SK-N-SH (cell line): ENCODE data around the gene SPI1.

Experiments used
- CHD2 ChIP-seq: fragments of 150-350 bp; IDR thresholded peaks from 2 replicates; pipeline ENCODE4 v1.6.1; 2018; ENCODE audit warnings: low read length; ENCODE audit not compliant: partially characterized antibody
- CTCF ChIP-seq: fragments of 200-600 bp; sonication (generic); IDR thresholded peaks from 2 replicates; pipeline ENCODE4 v1.6.1; 2017; ENCODE audit warnings: antibody characterized with exemption, mild to moderate bottlenecking, moderate library complexity
- EP300 ChIP-seq, 2 experiments: IDR thresholded peaks; 2 replicates each; pipeline versions ENCODE4 v1.4.0 to v1.6.1; 2012; ENCODE audit warnings: borderline replicate concordance in 1 of 2, low read depth in 1 of 2, low read length in 1 of 2
- EZH2phosphoT487 ChIP-seq: fragments of 200-600 bp; sonication (generic); IDR thresholded peaks from 2 replicates; pipeline ENCODE4 v1.6.1; 2017; ENCODE audit warnings: low read depth, mixed run types, mild to moderate bottlenecking, antibody characterized with exemption, moderate library complexity, borderline replicate concordance
- FOXJ3 ChIP-seq: sonication (generic); formaldehyde crosslinking; IDR thresholded peaks from 2 replicates; pipeline ENCODE4 v1.5.1; 2020; ENCODE audit warnings: mild to moderate bottlenecking, missing genetic modification reagents
- JUND ChIP-seq: IDR thresholded peaks from 2 replicates; pipeline ENCODE4 v1.4.0; 2012
- RAD21 ChIP-seq: IDR thresholded peaks from 2 replicates; pipeline ENCODE4 v1.6.1; 2012; ENCODE audit warnings: mild to moderate bottlenecking, low read length
- REST ChIP-seq: IDR thresholded peaks from 2 replicates; pipeline ENCODE4 v1.6.1; 2012; ENCODE audit warnings: mild to moderate bottlenecking, low read depth, low read length, moderate library complexity
- RFX5 ChIP-seq: IDR thresholded peaks from 2 replicates; pipeline ENCODE4 v1.6.1; 2012; ENCODE audit warnings: mild to moderate bottlenecking, improper control_type of control experiment, low read length
- TAF1 ChIP-seq: IDR thresholded peaks from 2 replicates; pipeline ENCODE4 v1.6.1; 2012; ENCODE audit warnings: low read depth, mild to moderate bottlenecking, low read length, moderate library complexity, borderline replicate concordance
- TEAD4 ChIP-seq: IDR thresholded peaks from 2 replicates; pipeline ENCODE4 v1.4.0; 2012; ENCODE audit warnings: mild to moderate bottlenecking, borderline replicate concordance; ENCODE audit not compliant: insufficient read depth

GRCh38 chr11:47380078-47380477, 1.7 kb upstream of the SPI1 start:
- TF ChIP-seq REST (no peak), FOXJ3 (CRISPR knock-in tag) (no peak), EP300 (IDR thresholded peaks at IDR 0.05; ENCODE audit: borderline replicate concordance in 1 of 2, low read depth in 1 of 2, low read length in 1 of 2) (no peak), CTCF (no peak), RFX5 (no peak), TEAD4 (no peak), EZH2phosphoT487 (no peak), TAF1 (no peak), RAD21 (no peak), JUND (no peak), CHD2 (no peak)
